Measurements from ENCODE around the gene LRRC75A. TPM values are rescaled to one million over a fixed set of nuclear protein-coding genes. Genes with fewer than 3 reads are reported as not detected.

LRRC75A gene
- polyA plus RNA-seq, 3 donors, result 1.0 to 2.4 (median 1.4) TPM

DNA sequence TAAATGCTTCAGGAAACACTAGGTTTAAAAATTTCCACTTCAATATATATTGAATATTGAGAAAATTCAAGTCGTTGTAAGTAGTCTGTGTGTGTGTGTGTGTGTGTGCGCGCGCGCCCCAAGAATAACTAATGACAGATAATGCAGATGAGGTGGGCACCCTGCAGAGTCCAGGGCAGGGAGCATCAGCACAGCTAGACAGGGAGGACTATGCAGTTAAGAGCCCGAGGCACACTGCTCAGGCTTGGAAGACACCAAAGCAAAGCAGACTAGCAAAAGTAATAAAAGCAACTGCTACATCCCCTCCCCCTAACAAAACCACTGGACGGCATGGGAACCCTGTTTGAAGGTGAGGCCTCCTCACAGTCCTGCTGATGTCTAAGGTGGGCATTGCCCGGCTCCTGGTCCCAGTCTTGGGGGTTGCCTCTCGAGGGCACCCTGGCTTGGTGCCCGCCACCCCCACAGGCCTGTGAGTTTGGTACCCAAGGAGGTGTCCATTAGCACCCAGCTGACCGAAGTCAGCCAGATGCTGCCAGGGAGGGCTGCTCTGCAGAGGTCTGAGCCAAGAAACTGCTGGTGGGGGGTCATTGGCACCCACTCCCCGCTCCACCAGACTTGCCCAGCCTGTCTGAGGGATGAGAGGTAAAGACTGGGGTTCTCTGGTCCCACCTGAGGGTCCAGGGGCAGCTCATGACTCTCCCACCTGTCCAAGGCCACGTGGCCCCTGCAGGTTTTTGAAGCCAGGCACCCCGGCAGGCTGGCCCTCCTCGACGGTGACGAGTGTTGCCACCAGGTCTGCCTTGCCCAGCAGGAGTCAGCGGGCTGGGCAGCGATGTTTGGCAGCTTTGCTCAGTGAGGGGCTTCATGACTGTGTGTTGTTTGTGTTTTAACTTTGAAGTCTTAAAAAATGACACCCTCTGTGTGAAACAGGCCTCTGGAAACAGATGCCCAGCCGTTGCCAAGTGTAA is 18.7 kb downstream of the LRRC75A start:
- no peak overlapping the region for H3K4me3 Mint-ChIP-seq
- TF ChIP-seq, protein P1, sequence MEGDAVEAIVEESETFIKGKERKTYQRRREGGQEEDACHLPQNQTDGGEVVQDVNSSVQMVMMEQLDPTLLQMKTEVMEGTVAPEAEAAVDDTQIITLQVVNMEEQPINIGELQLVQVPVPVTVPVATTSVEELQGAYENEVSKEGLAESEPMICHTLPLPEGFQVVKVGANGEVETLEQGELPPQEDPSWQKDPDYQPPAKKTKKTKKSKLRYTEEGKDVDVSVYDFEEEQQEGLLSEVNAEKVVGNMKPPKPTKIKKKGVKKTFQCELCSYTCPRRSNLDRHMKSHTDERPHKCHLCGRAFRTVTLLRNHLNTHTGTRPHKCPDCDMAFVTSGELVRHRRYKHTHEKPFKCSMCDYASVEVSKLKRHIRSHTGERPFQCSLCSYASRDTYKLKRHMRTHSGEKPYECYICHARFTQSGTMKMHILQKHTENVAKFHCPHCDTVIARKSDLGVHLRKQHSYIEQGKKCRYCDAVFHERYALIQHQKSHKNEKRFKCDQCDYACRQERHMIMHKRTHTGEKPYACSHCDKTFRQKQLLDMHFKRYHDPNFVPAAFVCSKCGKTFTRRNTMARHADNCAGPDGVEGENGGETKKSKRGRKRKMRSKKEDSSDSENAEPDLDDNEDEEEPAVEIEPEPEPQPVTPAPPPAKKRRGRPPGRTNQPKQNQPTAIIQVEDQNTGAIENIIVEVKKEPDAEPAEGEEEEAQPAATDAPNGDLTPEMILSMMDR (IDR thresholded peaks at IDR 0.05), result no peak
- peaks cover 5% of the 10 kb centered on the region for H3K4me1 Mint-ChIP-seq
- no peak overlapping the region for H3K4me2 ChIP-seq (replicated peaks; ENCODE audit: extremely low read depth, low read length, poor library complexity, severe bottlenecking)
- H3K4me1 ChIP-seq (ENCODE audit: control insufficient read depth in 1 of 2, insufficient read depth in 2 of 2, low read length in 2 of 2), result no peaks in the 10 kb centered on the region
- no peaks in the 10 kb centered on the region for H3K79me2 ChIP-seq (ENCODE audit: insufficient read depth, low read length)
- H3K27me3 Mint-ChIP-seq (ENCODE audit: low read depth in 3 of 3), result peaks cover 0 to 6% (median 3%) of the 10 kb centered on the region in 3 donors
- no peak overlapping the region for H2AFZ ChIP-seq (ENCODE audit: insufficient read depth, low read depth, low read length, poor library complexity, severe bottlenecking)
- intact Hi-C loops (cut with micrococcal nuclease), result no loop called here
- no peak overlapping the region for H3K27ac Mint-ChIP-seq
- WGBS (ENCODE audit: insufficient coverage), result 94% methylated on average over 13 of the region's 20 CpGs
- H3K9me3 Mint-ChIP-seq, result no peaks in the 10 kb centered on the region
- no peak overlapping the region for H3K9ac ChIP-seq (ENCODE audit: insufficient read depth, low read length, poor library complexity, severe bottlenecking)
- H3K4me3 ChIP-seq (replicated peaks in 1 of 3; ENCODE audit: low read depth in 2 of 3, low read length in 3 of 3), result no peak overlapping the region
- H3K36me3 ChIP-seq (replicated peaks in 1 of 2; ENCODE audit: control insufficient read depth in 1 of 2, insufficient read depth in 2 of 2, low read length in 2 of 2), result no peaks in the 10 kb centered on the region
- no peaks in the 10 kb centered on the region for H3K27me3 ChIP-seq (ENCODE audit: control insufficient read depth in 2 of 2, insufficient read depth in 2 of 2, low read length in 2 of 2)
- no peaks in the 10 kb centered on the region for H3K36me3 Mint-ChIP-seq
- no peak for DNase-seq
- H3K27ac ChIP-seq (ENCODE audit: low read depth in 1 of 2, low read length in 2 of 2), result no peak overlapping the region
- no peaks in the 10 kb centered on the region for H3K9me3 ChIP-seq (replicated peaks in 1 of 2; ENCODE audit: control insufficient read depth in 1 of 2, insufficient read depth in 1 of 2, low read length in 2 of 2)
- no peaks in the 10 kb centered on the region for H4K20me1 ChIP-seq (ENCODE audit: insufficient read depth, low read length)

DNA sequence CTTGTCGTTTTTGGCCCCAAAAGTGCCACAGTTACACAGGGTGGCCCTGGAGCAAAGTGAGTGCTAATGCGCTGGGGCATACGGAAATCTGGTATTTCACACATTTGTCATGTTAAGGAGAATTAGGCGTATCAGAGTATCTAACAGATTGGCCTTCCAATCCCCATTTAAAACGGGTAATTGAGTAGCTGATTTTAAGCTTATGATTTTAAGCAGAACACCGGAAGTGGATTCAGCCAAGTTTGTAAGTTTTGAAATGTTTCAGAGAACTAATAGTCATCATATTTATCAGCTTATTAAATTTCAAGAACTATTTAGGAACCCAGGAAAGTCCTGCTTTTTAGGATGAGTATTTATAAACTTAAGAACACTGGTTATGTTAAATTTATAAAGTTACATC is 19.5 kb downstream of the LRRC75A start:
- intact Hi-C loops (cut with micrococcal nuclease), result no loop called here
- Mint-ChIP-seq H3K36me3 (no peaks in the 10 kb centered on the region), H3K27me3 (ENCODE audit: low read depth in 3 of 3) (peaks cover 0 to 6% (median 2%) of the 10 kb centered on the region in 3 donors), H3K9me3 (peaks cover 0 to 2% (median 0%) of the 10 kb centered on the region in 7 donors), H3K27ac (no peak overlapping the region), H3K4me3 (peak overlapping the region in 1 of 2 donors; percentile 5), H3K4me1 (peaks cover 5% of the 10 kb centered on the region)
- Histone ChIP-seq H3K27ac (ENCODE audit: low read depth in 1 of 2, low read length in 2 of 2) (no peak overlapping the region), H3K4me2 (replicated peaks; ENCODE audit: extremely low read depth, low read length, poor library complexity, severe bottlenecking) (no peak overlapping the region), H4K20me1 (ENCODE audit: insufficient read depth, low read length) (no peaks in the 10 kb centered on the region), H3K4me3 (replicated peaks in 1 of 3; ENCODE audit: low read depth in 2 of 3, low read length in 3 of 3) (no peak overlapping the region), H2AFZ (ENCODE audit: insufficient read depth, low read depth, low read length, poor library complexity, severe bottlenecking) (no peak overlapping the region), H3K9ac (ENCODE audit: insufficient read depth, low read length, poor library complexity, severe bottlenecking) (no peak overlapping the region), H3K4me1 (ENCODE audit: control insufficient read depth in 1 of 2, insufficient read depth in 2 of 2, low read length in 2 of 2) (no peaks in the 10 kb centered on the region), H3K9me3 (replicated peaks in 1 of 2; ENCODE audit: control insufficient read depth in 1 of 2, insufficient read depth in 1 of 2, low read length in 2 of 2) (no peaks in the 10 kb centered on the region), H3K27me3 (ENCODE audit: control insufficient read depth in 2 of 2, insufficient read depth in 2 of 2, low read length in 2 of 2) (no peaks in the 10 kb centered on the region), H3K36me3 (replicated peaks in 1 of 2; ENCODE audit: control insufficient read depth in 1 of 2, insufficient read depth in 2 of 2, low read length in 2 of 2) (no peaks in the 10 kb centered on the region), H3K79me2 (ENCODE audit: insufficient read depth, low read length) (no peaks in the 10 kb centered on the region)
- 100% methylated on average over 3 of the region's 6 CpGs for WGBS (ENCODE audit: insufficient coverage)
- DNase-seq, result no peak
- TF ChIP-seq, protein P1 (IDR thresholded peaks at IDR 0.05), result no peak
